ENCODE results near the gene CYB5R3. TPM values are rescaled to one million over a fixed set of nuclear protein-coding genes. Genes with fewer than 3 reads are reported as not detected.
"Not testable (repeated sequence)": the region's sequence is repeated elsewhere in the genome, so short reads cannot be mapped to it uniquely, and the experiment has no call there.

Gene CYB5R3
- polyA plus RNA-seq, 1 donor (not counting 4 experiments of a cell fraction or from before 2014, with no cell fraction given), result 102 TPM

DNA sequence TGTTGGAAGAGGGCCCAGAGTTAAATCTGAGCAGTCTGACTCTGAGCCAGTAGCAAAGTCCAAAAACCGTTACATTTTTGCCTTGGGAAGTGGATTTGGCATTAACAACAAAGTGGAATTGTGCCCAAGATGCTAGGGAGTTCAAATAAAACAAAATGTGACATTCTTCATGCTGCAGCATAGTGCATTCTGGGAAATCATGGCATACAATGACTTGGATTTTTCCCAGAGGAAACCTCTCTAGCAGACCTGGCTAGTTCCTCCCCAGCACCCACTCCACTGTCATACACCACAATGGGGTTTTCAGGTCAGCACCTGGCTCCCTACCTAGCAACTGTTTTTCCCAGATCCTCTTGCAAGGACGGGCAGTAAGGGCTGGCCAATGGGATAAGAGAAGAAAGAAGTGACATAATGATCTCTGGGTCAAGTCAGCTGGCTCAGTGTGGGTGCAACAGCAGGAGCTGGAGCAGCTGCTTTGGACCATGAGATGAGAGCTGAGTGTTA, 24.8 kb upstream of the CYB5R3 start:
- H3K4me3 ChIP-seq (ENCODE audit: control insufficient read depth in 2 of 3, extremely low read depth in 1 of 3, insufficient read depth in 2 of 3, low read depth in 1 of 3, low read length in 3 of 3), result no peak overlapping the region
- no peak overlapping the region for H3K4me2 ChIP-seq (ENCODE audit: control insufficient read depth, extremely low read depth, insufficient read depth, low read depth, low read length)
- H3K9ac ChIP-seq (ENCODE audit: control insufficient read depth, extremely low read depth, insufficient read depth, low read length), result no peak overlapping the region
- dilution Hi-C loops (cut with MboI; ENCODE audit: extremely low pct_ligation_motif_present, low sequenced_read_pairs), result no loop called here
- H3K27ac ChIP-seq (ENCODE audit: control insufficient read depth, insufficient read depth, low read length), result no peak overlapping the region
- no peaks in the 10 kb centered on the region for H3K4me1 ChIP-seq (ENCODE audit: control insufficient read depth, extremely low read depth, insufficient read depth, low read length)
- H2AFZ ChIP-seq (ENCODE audit: control insufficient read depth, low read length), result no peak overlapping the region
- no peaks in the 10 kb centered on the region for H4K20me1 ChIP-seq (ENCODE audit: control insufficient read depth, extremely low read depth, insufficient read depth, low read length)
- H3K79me2 ChIP-seq (ENCODE audit: control insufficient read depth, insufficient read depth, low read length), result no peaks in the 10 kb centered on the region
- FAIRE-seq (no peak), DNase-seq (ENCODE audit: low read depth, low spot score) (no peak)
- peaks cover 4% of the 10 kb centered on the region for H3K9me3 ChIP-seq (ENCODE audit: control insufficient read depth, low read depth, low read length)
- no peaks in the 10 kb centered on the region for H3K27me3 ChIP-seq (ENCODE audit: control insufficient read depth, extremely low read depth, insufficient read depth, low read length)
- no peak for TF ChIP-seq EZH2 (IDR thresholded peaks at IDR 0.05; ENCODE audit: low read length)
- TF ChIP-seq, protein P1, sequence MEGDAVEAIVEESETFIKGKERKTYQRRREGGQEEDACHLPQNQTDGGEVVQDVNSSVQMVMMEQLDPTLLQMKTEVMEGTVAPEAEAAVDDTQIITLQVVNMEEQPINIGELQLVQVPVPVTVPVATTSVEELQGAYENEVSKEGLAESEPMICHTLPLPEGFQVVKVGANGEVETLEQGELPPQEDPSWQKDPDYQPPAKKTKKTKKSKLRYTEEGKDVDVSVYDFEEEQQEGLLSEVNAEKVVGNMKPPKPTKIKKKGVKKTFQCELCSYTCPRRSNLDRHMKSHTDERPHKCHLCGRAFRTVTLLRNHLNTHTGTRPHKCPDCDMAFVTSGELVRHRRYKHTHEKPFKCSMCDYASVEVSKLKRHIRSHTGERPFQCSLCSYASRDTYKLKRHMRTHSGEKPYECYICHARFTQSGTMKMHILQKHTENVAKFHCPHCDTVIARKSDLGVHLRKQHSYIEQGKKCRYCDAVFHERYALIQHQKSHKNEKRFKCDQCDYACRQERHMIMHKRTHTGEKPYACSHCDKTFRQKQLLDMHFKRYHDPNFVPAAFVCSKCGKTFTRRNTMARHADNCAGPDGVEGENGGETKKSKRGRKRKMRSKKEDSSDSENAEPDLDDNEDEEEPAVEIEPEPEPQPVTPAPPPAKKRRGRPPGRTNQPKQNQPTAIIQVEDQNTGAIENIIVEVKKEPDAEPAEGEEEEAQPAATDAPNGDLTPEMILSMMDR (optimal IDR thresholded peaks at IDR 0.05 in 1 of 3, IDR thresholded peaks at IDR 0.05 in 1 of 3, conservative IDR thresholded peaks at IDR 0.05 in 1 of 3; ENCODE audit: extremely low read depth in 1 of 3, insufficient read depth in 2 of 3, low read length in 3 of 3), result no peak
- no peaks in the 10 kb centered on the region for H3K36me3 ChIP-seq (ENCODE audit: control insufficient read depth in 2 of 2, extremely low read depth in 1 of 2, insufficient read depth in 2 of 2, low read length in 2 of 2)
- no peaks in the 10 kb centered on the region for H3K9me1 ChIP-seq (ENCODE audit: control insufficient read depth, extremely low read depth, insufficient read depth, low read length)

DNA sequence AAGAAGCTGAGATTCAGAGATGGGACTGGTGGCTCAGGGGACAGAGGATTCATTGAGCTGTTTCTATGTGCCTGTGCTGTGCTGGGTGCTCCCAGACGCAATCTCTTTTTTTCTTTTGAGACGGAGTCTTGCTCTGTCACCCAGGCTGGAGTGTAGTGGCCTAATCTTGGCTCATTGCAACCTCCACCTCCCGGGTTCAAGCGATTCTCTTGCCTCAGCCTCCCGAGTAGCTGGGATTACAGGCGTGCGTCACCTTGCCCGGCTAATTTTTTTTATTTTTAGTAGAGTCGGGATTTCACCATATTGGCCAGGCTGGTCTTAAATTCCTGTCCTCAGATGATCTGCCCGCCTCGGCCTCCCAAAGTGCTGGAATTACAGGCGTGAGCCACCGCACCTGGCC, 23.9 kb upstream of the CYB5R3 start:
- H3K9me3 ChIP-seq (ENCODE audit: control insufficient read depth, low read depth, low read length); H3K27me3 ChIP-seq (ENCODE audit: control insufficient read depth, extremely low read depth, insufficient read depth, low read length); H3K9me1 ChIP-seq (ENCODE audit: control insufficient read depth, extremely low read depth, insufficient read depth, low read length); H3K4me1 ChIP-seq (ENCODE audit: control insufficient read depth, extremely low read depth, insufficient read depth, low read length); H3K79me2 ChIP-seq (ENCODE audit: control insufficient read depth, insufficient read depth, low read length); DNase-seq (ENCODE audit: low read depth, low spot score); H3K27ac ChIP-seq (ENCODE audit: control insufficient read depth, insufficient read depth, low read length); H2AFZ ChIP-seq (ENCODE audit: control insufficient read depth, low read length); H4K20me1 ChIP-seq (ENCODE audit: control insufficient read depth, extremely low read depth, insufficient read depth, low read length); H3K4me2 ChIP-seq (ENCODE audit: control insufficient read depth, extremely low read depth, insufficient read depth, low read depth, low read length); H3K4me3 ChIP-seq (ENCODE audit: control insufficient read depth in 2 of 3, extremely low read depth in 1 of 3, insufficient read depth in 2 of 3, low read depth in 1 of 3, low read length in 3 of 3); dilution Hi-C loops (cut with MboI; ENCODE audit: extremely low pct_ligation_motif_present, low sequenced_read_pairs); FAIRE-seq; H3K9ac ChIP-seq (ENCODE audit: control insufficient read depth, extremely low read depth, insufficient read depth, low read length); H3K36me3 ChIP-seq (ENCODE audit: control insufficient read depth in 2 of 2, extremely low read depth in 1 of 2, insufficient read depth in 2 of 2, low read length in 2 of 2): not testable (repeated sequence)

Measured in keratinocyte (primary cell).